Measurements from ENCODE around the gene THEMIS.

DNA sequence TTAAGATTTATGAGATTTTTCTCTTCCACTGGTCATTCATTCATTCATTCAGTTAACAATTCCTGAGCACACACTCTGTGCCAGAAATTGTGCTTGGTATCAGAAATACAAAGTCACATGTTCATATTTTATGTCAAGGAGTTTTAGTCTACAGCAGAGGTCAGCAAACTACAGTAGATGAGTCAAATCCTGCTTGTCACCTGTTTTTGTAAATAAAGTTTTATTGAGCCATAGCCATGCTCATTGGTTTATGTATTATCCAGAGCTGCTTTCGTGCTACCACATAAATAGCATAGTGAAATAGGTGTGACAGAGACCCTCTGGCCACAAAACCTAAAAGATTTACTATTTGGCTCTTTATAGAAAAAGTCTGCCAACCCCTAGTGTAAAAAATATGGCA, 46.8 kb downstream of the THEMIS start:
- TF ChIP-seq GATA2 (IDR thresholded peaks at IDR 0.05; ENCODE audit: low read depth, low read length) (no peak), GATA3 (IDR thresholded peaks at IDR 0.05; ENCODE audit: low read depth, low read length) (no peak)
